ENCODE measurements around the gene ESYT2.

DNA sequence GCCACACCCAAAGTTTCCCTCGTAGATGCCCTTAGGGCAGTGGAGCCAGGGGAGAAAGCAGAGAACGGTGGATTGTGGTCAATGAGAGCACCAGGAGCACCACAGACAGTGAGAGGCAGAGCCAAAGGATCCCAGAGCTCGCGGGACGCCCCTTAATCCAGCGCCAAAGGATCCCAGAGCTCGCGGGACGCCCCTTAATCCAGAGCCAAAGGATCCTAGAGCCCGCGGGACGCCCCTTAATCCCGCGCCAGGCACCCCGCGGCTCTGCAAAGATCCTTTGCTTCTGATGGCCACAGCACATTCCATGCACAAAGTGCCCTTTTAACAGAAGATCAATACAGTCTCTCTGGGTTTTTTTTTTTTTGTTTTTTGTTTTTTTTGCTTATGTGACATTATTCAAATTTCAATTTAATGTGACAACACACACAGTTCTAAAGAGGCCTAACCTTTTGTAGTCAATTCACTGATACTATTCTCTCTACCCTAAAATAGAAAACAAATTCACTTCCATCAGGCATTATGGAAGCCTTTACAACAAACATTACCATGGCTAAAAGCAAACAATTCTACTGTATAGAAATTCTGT, 71.8 kb downstream of the ESYT2 start:
- TF ChIP-seq, protein P1, sequence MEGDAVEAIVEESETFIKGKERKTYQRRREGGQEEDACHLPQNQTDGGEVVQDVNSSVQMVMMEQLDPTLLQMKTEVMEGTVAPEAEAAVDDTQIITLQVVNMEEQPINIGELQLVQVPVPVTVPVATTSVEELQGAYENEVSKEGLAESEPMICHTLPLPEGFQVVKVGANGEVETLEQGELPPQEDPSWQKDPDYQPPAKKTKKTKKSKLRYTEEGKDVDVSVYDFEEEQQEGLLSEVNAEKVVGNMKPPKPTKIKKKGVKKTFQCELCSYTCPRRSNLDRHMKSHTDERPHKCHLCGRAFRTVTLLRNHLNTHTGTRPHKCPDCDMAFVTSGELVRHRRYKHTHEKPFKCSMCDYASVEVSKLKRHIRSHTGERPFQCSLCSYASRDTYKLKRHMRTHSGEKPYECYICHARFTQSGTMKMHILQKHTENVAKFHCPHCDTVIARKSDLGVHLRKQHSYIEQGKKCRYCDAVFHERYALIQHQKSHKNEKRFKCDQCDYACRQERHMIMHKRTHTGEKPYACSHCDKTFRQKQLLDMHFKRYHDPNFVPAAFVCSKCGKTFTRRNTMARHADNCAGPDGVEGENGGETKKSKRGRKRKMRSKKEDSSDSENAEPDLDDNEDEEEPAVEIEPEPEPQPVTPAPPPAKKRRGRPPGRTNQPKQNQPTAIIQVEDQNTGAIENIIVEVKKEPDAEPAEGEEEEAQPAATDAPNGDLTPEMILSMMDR (IDR thresholded peaks at IDR 0.05; ENCODE audit: low read depth, low read length, missing input control) = no peak
- TF ChIP-seq TAF1 (conservative IDR thresholded peaks at IDR 0.05) (no peak), RAD21 (IDR thresholded peaks at IDR 0.05) (no peak), JUND (IDR thresholded peaks at IDR 0.05) (no peak), GABPA (IDR thresholded peaks at IDR 0.05 in 1 of 2, conservative IDR thresholded peaks at IDR 0.05 in 1 of 2) (no peak), RXRA (IDR thresholded peaks at IDR 0.05) (no peak), SP1 (IDR thresholded peaks at IDR 0.05) (no peak)
- TF ChIP-seq, protein P2, sequence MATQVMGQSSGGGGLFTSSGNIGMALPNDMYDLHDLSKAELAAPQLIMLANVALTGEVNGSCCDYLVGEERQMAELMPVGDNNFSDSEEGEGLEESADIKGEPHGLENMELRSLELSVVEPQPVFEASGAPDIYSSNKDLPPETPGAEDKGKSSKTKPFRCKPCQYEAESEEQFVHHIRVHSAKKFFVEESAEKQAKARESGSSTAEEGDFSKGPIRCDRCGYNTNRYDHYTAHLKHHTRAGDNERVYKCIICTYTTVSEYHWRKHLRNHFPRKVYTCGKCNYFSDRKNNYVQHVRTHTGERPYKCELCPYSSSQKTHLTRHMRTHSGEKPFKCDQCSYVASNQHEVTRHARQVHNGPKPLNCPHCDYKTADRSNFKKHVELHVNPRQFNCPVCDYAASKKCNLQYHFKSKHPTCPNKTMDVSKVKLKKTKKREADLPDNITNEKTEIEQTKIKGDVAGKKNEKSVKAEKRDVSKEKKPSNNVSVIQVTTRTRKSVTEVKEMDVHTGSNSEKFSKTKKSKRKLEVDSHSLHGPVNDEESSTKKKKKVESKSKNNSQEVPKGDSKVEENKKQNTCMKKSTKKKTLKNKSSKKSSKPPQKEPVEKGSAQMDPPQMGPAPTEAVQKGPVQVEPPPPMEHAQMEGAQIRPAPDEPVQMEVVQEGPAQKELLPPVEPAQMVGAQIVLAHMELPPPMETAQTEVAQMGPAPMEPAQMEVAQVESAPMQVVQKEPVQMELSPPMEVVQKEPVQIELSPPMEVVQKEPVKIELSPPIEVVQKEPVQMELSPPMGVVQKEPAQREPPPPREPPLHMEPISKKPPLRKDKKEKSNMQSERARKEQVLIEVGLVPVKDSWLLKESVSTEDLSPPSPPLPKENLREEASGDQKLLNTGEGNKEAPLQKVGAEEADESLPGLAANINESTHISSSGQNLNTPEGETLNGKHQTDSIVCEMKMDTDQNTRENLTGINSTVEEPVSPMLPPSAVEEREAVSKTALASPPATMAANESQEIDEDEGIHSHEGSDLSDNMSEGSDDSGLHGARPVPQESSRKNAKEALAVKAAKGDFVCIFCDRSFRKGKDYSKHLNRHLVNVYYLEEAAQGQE (IDR thresholded peaks at IDR 0.05) = no peak
